Fibroblast of lung (primary cell): Measurements from ENCODE around the gene WDFY1. TPM values are rescaled to one million over a fixed set of nuclear protein-coding genes. Genes with fewer than 3 reads are reported as not detected.

ENCODE experiments used
- DNase-seq, 2 donors: peaks; one replicate each; pipeline versions ENCODE4 v3.0.0 to v3.0.0-alpha.2; 2010; ENCODE audit warnings: low read depth in 2 of 2
- H2AFZ ChIP-seq: 2 replicates; pipeline ENCODE4 v1.5.1; 2012; ENCODE audit warnings: low read length, control low read depth, inconsistent platforms
- H3K27ac ChIP-seq: 2 replicates; pipeline ENCODE4 v1.5.1; 2011; ENCODE audit warnings: low read length, control low read depth; ENCODE audit not compliant: insufficient read depth
- H3K27me3 ChIP-seq: 2 replicates; pipeline ENCODE4 v1.5.1; 2011; ENCODE audit warnings: mild to moderate bottlenecking, low read length; ENCODE audit not compliant: control insufficient read depth, insufficient read depth
- H3K36me3 ChIP-seq: 2 replicates; pipeline ENCODE4 v1.5.1; 2011; ENCODE audit warnings: low read length; ENCODE audit not compliant: control insufficient read depth, insufficient read depth
- H3K4me1 ChIP-seq: 2 replicates; pipeline ENCODE4 v1.5.1; 2011; ENCODE audit warnings: low read length; ENCODE audit not compliant: control insufficient read depth, insufficient read depth; ENCODE audit errors: extremely low read depth
- H3K4me2 ChIP-seq: 2 replicates; pipeline ENCODE4 v1.5.1; 2011; ENCODE audit warnings: low read length, control low read depth; ENCODE audit not compliant: insufficient read depth; ENCODE audit errors: extremely low read depth
- H3K4me3 ChIP-seq, 4 experiments: fragments of 200-600 bp in 1 of 4; sonication (generic) in 1 of 4; replicated peaks in 1 of 4; 2 replicates each; pipeline ENCODE4 v1.5.1; 2011 to 2016; ENCODE audit warnings: low read length in 4 of 4, low read depth in 3 of 4, mild to moderate bottlenecking in 3 of 4, control low read depth in 2 of 4, inconsistent platforms in 1 of 4, mixed read lengths in 1 of 4; ENCODE audit not compliant: insufficient read depth in 1 of 4; ENCODE audit errors: control extremely low read depth in 1 of 4
- H3K79me2 ChIP-seq: 2 replicates; pipeline ENCODE4 v1.5.1; 2012; ENCODE audit warnings: mild to moderate bottlenecking, low read length, inconsistent platforms; ENCODE audit not compliant: control insufficient read depth, insufficient read depth
- H3K9ac ChIP-seq: 2 replicates; pipeline ENCODE4 v1.5.1; 2011; ENCODE audit warnings: mild to moderate bottlenecking, low read length, control low read depth; ENCODE audit not compliant: insufficient read depth
- H3K9me3 ChIP-seq: 2 replicates; pipeline ENCODE4 v1.5.1; 2012; ENCODE audit warnings: low read depth, low read length; ENCODE audit not compliant: control insufficient read depth, insufficient read depth
- H4K20me1 ChIP-seq: 2 replicates; pipeline ENCODE4 v1.5.1; 2011; ENCODE audit warnings: low read length; ENCODE audit not compliant: control insufficient read depth, insufficient read depth; ENCODE audit errors: extremely low read depth
- CTCF ChIP-seq, 2 donors: IDR thresholded peaks in 1 of 2; conservative IDR thresholded peaks in 1 of 2; 1 replicate in 1 of 2; 2 replicates in 1 of 2; pipeline ENCODE4 v1.5.1; 2011 to 2012; ENCODE audit warnings: low read length in 2 of 2, control low read depth in 1 of 2, inconsistent platforms in 1 of 2, low read depth in 1 of 2, mild to moderate bottlenecking in 1 of 2
- EZH2 ChIP-seq: IDR thresholded peaks from 2 replicates; pipeline ENCODE4 v1.5.1; 2012; ENCODE audit warnings: low read length, control low read depth, mild to moderate bottlenecking; ENCODE audit errors: missing control alignments
- polyA plus RNA-seq, 2 donors: library from polyadenylated mRNA; depleted of rRNA in 1 of 2; stranded (reverse) in 1 of 2; unstranded in 1 of 2; fragments of >200 nt; gene quantifications; 2 replicates each; pipeline ENCODE4 v1.2.1, GENCODE V29; 2011 to 2012; ENCODE audit warnings: missing spikeins in 1 of 2
- total RNA-seq: library from RNA; depleted of rRNA; stranded (reverse); fragments of >200 nt; gene quantifications from 2 replicates; pipeline ENCODE4 v1.2.1, GENCODE V29; 2014

Gene WDFY1
- total and polyA plus RNA-seq, 2 donors (not counting 1 experiment from before 2014, with no cell fraction given) = 79.1 to 156 TPM

GRCh38 chr2:223991611-223992010 is 46.5 kb upstream of the WDFY1 start:
- no peaks in the 10 kb centered on the region for H3K36me3 ChIP-seq
- H3K9me3 ChIP-seq = no peaks in the 10 kb centered on the region
- H3K4me2 ChIP-seq = no peak overlapping the region
- no peaks in the 10 kb centered on the region for H3K79me2 ChIP-seq
- TF ChIP-seq CTCF (conservative IDR thresholded peaks at IDR 0.05 in 1 of 2, IDR thresholded peaks at IDR 0.05 in 1 of 2; ENCODE audit: low read depth in 1 of 2, low read length in 2 of 2) (no peak), EZH2 (no peak)
- H3K4me1 ChIP-seq = no peaks in the 10 kb centered on the region
- H2AFZ ChIP-seq = no peak overlapping the region
- no peak overlapping the region for H3K4me3 ChIP-seq
- DNase-seq = no peak
- H3K27me3 ChIP-seq = no peaks in the 10 kb centered on the region
- H4K20me1 ChIP-seq = no peaks in the 10 kb centered on the region
- H3K9ac ChIP-seq = no peak overlapping the region
- H3K27ac ChIP-seq = no peak overlapping the region

DNA sequence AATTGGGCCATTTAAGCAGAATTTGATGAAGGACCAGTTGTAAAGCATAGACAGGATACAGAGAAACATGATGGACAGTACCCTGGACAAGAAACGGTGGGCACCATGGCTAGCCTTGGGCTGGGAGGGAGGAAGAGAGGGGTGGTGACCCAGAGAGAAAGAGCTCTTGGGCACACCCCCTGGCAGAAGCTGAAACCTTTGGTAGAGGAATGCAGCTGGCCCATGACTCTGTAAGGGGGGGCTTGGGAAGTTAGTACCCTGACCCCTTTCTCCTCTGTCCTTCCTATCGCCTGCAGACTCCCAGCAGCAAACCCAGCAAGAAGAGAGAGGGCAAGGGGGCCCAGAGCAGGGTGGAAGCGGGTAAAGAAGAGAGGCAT is 44.7 kb upstream of the WDFY1 start:
- Histone ChIP-seq H4K20me1 (no peaks in the 10 kb centered on the region), H3K79me2 (no peaks in the 10 kb centered on the region), H3K27ac (no peak overlapping the region), H2AFZ (no peak overlapping the region), H3K4me2 (no peak overlapping the region), H3K9ac (no peak overlapping the region), H3K36me3 (no peaks in the 10 kb centered on the region), H3K4me1 (no peaks in the 10 kb centered on the region), H3K9me3 (no peaks in the 10 kb centered on the region), H3K4me3 (no peak overlapping the region), H3K27me3 (no peaks in the 10 kb centered on the region)
- no peak for TF ChIP-seq EZH2
- no peak for TF ChIP-seq CTCF (conservative IDR thresholded peaks at IDR 0.05 in 1 of 2, IDR thresholded peaks at IDR 0.05 in 1 of 2; ENCODE audit: low read depth in 1 of 2, low read length in 2 of 2)
- DNase-seq = no peak

- Histone ChIP-seq H2AFZ (no peak overlapping the region), H3K27me3 (no peaks in the 10 kb centered on the region), H3K9ac (no peak overlapping the region), H4K20me1 (no peaks in the 10 kb centered on the region), H3K36me3 (no peaks in the 10 kb centered on the region), H3K4me3 (no peak overlapping the region), H3K4me2 (no peak overlapping the region), H3K79me2 (no peaks in the 10 kb centered on the region), H3K4me1 (no peaks in the 10 kb centered on the region), H3K27ac (no peak overlapping the region), H3K9me3 (no peaks in the 10 kb centered on the region)
- DNase-seq = no peak
- no peak for TF ChIP-seq EZH2
- TF ChIP-seq CTCF (conservative IDR thresholded peaks at IDR 0.05 in 1 of 2, IDR thresholded peaks at IDR 0.05 in 1 of 2; ENCODE audit: low read depth in 1 of 2, low read length in 2 of 2) = no peak
These were observed 44.2 kb upstream of the WDFY1 start for GRCh38 chr2:223989206-223989855.
